AG08396 (cell line): ENCODE measurements around the gene DGCR2.
A peak's percentile ranks its signal among the peaks of the same experiment; 100 is the strongest.
"Not testable (repeated sequence)": the region's sequence is repeated elsewhere in the genome, so short reads cannot be mapped to it uniquely, and the experiment has no call there.

Source experiments
- DNase-seq: peaks from one replicate; pipeline ENCODE4 v3.0.0; 2012; ENCODE audit warnings: low spot score, mixed read lengths

DGCR2 gene

GRCh38 chr22:19084126-19084525, 38.1 kb downstream of the DGCR2 start:
- not testable (repeated sequence) for DNase-seq

GRCh38 chr22:19082793-19083192, 39.4 kb downstream of the DGCR2 start:
- no peak for DNase-seq

GRCh38 chr22:19082101-19082500, 40.1 kb downstream of the DGCR2 start:
- no peak for DNase-seq

- DNase-seq: no peak
These were observed 40.9 kb downstream of the DGCR2 start for GRCh38 chr22:19081351-19081750.

GRCh38 chr22:19080853-19081252, 41.4 kb downstream of the DGCR2 start:
- DNase-seq: no peak

GRCh38 chr22:19079691-19080090, 42.5 kb downstream of the DGCR2 start:
- no peak for DNase-seq

- DNase-seq: no peak
These were observed 46.8 kb downstream of the DGCR2 start for GRCh38 chr22:19075404-19075803.

GRCh38 chr22:19072853-19073252, 49.4 kb downstream of the DGCR2 start:
- DNase-seq: not testable (repeated sequence)

- no peak for DNase-seq
These were observed 51.6 kb downstream of the DGCR2 start for GRCh38 chr22:19070397-19071169.

GRCh38 chr22:19069451-19069850, 52.8 kb downstream of the DGCR2 start:
- no peak for DNase-seq

GRCh38 chr22:19068784-19069271, 53.4 kb downstream of the DGCR2 start:
- DNase-seq: no peak

- DNase-seq: no peak
These were observed 54.4 kb downstream of the DGCR2 start for GRCh38 chr22:19067696-19068348.

GRCh38 chr22:19066531-19067271, 55.5 kb downstream of the DGCR2 start:
- DNase-seq: peak; percentile 94

GRCh38 chr22:19065929-19066328, 56.3 kb downstream of the DGCR2 start:
- no peak for DNase-seq

GRCh38 chr22:19065298-19065859, 56.8 kb downstream of the DGCR2 start:
- no peak for DNase-seq

GRCh38 chr22:19064354-19065054, 57.7 kb downstream of the DGCR2 start:
- no peak for DNase-seq

- no peak for DNase-seq
These were observed 58.4 kb downstream of the DGCR2 start for GRCh38 chr22:19063581-19064353.

- DNase-seq: no peak
These were observed 59.3 kb downstream of the DGCR2 start for GRCh38 chr22:19062943-19063308.

- no peak for DNase-seq
These were observed 59.9 kb downstream of the DGCR2 start for GRCh38 chr22:19062139-19062942.

GRCh38 chr22:19061471-19062138, 60.6 kb downstream of the DGCR2 start:
- DNase-seq: no peak
